Muscle layer of colon (tissue), 2 donors: Measurements from ENCODE around the gene GGCT.

Source experiments
- H3K27ac ChIP-seq: one replicate; pipeline ENCODE4 v1.7.0; 2013; ENCODE audit warnings: low read depth, mild to moderate bottlenecking, low read length, moderate library complexity
- H3K27me3 ChIP-seq, 2 donors: one replicate each; pipeline ENCODE4 v1.7.0; 2013; ENCODE audit warnings: low read length in 2 of 2, mild to moderate bottlenecking in 2 of 2; ENCODE audit not compliant: insufficient read depth in 2 of 2, control insufficient read depth in 1 of 2
- H3K36me3 ChIP-seq: one replicate; pipeline ENCODE4 v1.7.0; 2013; ENCODE audit warnings: mild to moderate bottlenecking, low read length; ENCODE audit not compliant: insufficient read depth
- H3K4me1 ChIP-seq: one replicate; pipeline ENCODE4 v1.7.0; 2013; ENCODE audit warnings: mild to moderate bottlenecking, low read length; ENCODE audit not compliant: insufficient read depth
- H3K4me3 ChIP-seq, 2 donors: one replicate each; pipeline ENCODE4 v1.7.0; 2013; ENCODE audit warnings: low read length in 2 of 2, low read depth in 1 of 2, mild to moderate bottlenecking in 1 of 2, moderate library complexity in 1 of 2
- H3K9ac ChIP-seq: one replicate; pipeline ENCODE4 v1.7.0; 2013; ENCODE audit warnings: low read length
- H3K9me3 ChIP-seq: one replicate; pipeline ENCODE4 v1.7.0; 2013; ENCODE audit warnings: mild to moderate bottlenecking, low read length
- donor health status: abdominal sarcoma.
- donor health status: Adenocarcinoma of cecum.

GGCT gene

DNA sequence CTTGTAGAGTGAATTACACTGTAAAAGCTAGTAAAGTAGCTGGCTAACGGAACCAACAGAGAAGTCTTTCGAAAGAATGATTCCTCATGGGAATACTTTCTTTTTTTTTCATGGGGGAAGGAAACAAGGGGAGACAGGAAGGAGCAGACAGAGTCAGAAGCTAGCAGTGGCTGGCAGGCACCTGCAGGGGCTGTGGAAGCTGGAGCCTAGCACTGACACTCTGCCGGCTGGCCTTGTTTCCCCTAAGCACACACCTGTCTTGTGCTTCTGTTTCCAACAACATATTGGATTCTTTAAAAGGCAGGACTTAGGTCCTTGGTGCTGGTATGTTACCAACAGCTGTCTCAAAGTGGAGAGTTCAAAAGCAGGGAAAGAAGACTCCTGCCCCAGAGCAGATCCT lies 50.7 kb downstream of the GGCT start:
- Histone ChIP-seq H3K27ac (no peak overlapping the region), H3K36me3 (peaks cover 40% of the 10 kb centered on the region)

GRCh38 chr7:30453016-30453415 lies 51.6 kb downstream of the GGCT start:
- Histone ChIP-seq H3K4me3 (no peak overlapping the region), H3K27ac (no peak overlapping the region), H3K4me1 (no peaks in the 10 kb centered on the region), H3K9me3 (no peaks in the 10 kb centered on the region), H3K27me3 (no peaks in the 10 kb centered on the region), H3K36me3 (peaks cover 40% of the 10 kb centered on the region), H3K9ac (no peak overlapping the region)

More for the DNA sequence above, 50.7 kb downstream of the GGCT start:
- Histone ChIP-seq H3K4me1 (peaks cover 4% of the 10 kb centered on the region), H3K9me3 (no peaks in the 10 kb centered on the region), H3K4me3 (no peak overlapping the region), H3K27me3 (no peaks in the 10 kb centered on the region), H3K9ac (no peak overlapping the region)

DNA sequence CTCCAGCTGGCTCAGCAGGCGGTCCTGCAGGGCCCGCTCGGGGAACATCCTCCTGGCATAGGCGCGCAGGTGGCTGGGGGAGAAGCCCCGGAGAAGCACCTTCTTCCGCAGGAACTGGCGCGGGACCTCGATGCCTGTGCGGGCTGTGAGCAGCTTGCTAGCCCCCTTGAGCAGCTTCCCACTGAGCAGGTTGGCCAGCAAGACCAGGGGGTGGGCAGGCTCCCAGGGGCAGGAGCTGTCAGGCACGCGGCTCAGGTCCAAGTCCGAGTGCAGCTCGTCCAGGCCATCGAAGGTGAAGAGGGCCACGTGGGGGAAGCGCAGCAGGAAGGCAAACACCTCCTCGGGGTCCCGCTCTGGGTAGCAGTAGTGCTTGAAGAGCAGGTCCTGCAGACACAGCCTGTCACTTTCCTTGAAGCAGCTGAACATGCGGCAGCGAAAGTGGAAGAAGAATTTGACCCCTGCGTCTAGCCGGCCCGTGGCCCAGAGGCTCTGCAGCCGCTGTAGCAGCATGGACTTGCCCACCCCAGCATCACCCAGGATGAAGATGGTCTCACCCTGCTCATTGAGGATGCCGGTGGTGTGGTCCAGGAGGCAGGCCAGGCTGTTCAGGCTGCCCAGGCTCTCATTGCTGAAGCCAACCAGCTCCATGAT lies 52.2 kb downstream of the GGCT start:
- no peaks in the 10 kb centered on the region for H3K4me1 ChIP-seq
- H3K9me3 ChIP-seq, result no peaks in the 10 kb centered on the region
- no peak overlapping the region for H3K27ac ChIP-seq
- no peaks in the 10 kb centered on the region for H3K27me3 ChIP-seq
- H3K4me3 ChIP-seq, result no peak overlapping the region
- peaks cover 36% of the 10 kb centered on the region for H3K36me3 ChIP-seq
- no peak overlapping the region for H3K9ac ChIP-seq

DNA sequence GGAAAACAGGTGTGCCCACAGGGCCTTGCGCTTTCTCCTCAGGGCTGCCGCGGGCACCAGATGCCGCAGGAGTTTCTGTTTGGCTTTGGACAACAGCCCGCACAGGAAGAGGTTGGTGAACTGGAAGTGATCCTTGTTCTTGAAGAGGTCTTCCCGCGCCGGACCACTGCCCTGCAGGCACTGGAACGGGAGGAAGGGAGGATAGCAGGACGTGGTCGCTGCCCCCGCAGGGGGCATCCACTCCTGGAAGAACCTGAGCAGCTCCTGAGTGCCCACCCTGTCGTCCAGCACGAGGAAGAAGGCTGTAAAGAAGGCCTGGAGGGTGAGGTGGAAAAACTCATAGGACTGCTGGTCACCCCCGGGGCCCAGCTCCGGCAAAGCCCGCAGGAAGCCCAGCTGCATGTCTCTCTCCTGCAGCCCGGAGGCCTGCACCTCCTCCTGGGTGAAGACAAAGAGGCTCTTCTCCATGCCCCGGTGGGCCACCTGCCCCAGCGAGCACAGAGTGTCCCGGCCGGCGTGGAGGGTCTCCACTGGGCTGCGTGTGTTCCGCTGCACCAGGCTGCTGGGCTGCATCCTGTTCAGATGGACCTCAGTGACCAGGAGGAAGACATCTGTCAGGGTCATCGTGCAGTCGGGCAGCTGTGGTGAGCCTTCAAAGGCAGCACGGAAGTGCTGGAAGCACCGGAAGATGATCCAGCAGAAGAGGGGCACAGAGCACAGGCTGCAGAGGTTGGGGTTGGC lies 52.9 kb downstream of the GGCT start:
- Histone ChIP-seq H3K4me3 (no peak overlapping the region), H3K27ac (no peak overlapping the region), H3K27me3 (no peaks in the 10 kb centered on the region), H3K9ac (no peak overlapping the region), H3K4me1 (no peaks in the 10 kb centered on the region), H3K36me3 (peaks cover 31% of the 10 kb centered on the region), H3K9me3 (no peaks in the 10 kb centered on the region)

GRCh38 chr7:30450983-30451497 lies 53.6 kb downstream of the GGCT start:
- Histone ChIP-seq H3K9me3 (no peaks in the 10 kb centered on the region), H3K4me1 (no peaks in the 10 kb centered on the region), H3K36me3 (peaks cover 30% of the 10 kb centered on the region), H3K4me3 (no peak overlapping the region), H3K9ac (no peak overlapping the region), H3K27ac (no peak overlapping the region), H3K27me3 (no peaks in the 10 kb centered on the region)

DNA sequence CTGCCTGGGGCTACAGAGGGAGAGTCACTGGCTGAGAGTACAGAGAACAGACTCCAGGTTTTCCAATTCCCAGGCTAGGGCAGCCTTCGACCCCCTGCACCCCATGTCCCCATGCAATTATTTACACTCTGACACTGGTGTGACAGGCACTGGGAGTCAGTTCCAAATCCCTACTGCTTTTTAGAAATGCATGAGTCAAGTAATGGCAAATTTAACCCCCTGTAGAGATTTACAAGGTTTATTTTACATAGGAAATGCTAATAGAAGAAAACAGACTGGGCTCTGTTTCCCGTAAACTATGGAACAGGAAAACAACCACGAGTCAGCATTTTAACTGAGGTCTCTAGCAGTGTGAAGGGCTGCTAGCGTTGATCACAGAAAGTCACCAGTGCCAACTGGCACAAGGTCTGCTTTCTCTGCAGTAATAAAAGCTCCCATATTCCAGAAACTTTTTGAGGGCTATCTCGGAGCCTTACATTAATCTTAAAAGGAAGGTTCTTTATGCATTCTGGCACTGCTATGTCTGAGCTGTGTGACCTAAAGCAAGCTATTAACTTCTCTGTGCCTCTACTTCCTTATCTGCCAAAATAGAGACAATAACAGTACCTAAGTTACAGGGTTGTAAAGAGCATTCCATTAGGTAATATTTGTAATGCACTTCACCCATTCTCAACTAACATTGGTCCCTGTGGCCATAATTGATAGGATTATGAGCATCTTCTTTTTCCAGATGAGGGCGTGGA lies 54.2 kb downstream of the GGCT start:
- peaks cover 28% of the 10 kb centered on the region for H3K36me3 ChIP-seq

GRCh38 chr7:30448461-30449189 lies 56.0 kb downstream of the GGCT start:
- H3K27me3 ChIP-seq, result no peaks in the 10 kb centered on the region
- peaks cover 17% of the 10 kb centered on the region for H3K36me3 ChIP-seq
- H3K9ac ChIP-seq, result no peak overlapping the region
- no peak overlapping the region for H3K27ac ChIP-seq
- H3K4me1 ChIP-seq, result no peaks in the 10 kb centered on the region
- no peaks in the 10 kb centered on the region for H3K9me3 ChIP-seq
- no peak overlapping the region for H3K4me3 ChIP-seq

More for the DNA sequence above, 54.2 kb downstream of the GGCT start:
- Histone ChIP-seq H3K4me3 (no peak overlapping the region), H3K9me3 (no peaks in the 10 kb centered on the region), H3K27ac (no peak overlapping the region), H3K9ac (no peak overlapping the region), H3K27me3 (no peaks in the 10 kb centered on the region), H3K4me1 (no peaks in the 10 kb centered on the region)

DNA sequence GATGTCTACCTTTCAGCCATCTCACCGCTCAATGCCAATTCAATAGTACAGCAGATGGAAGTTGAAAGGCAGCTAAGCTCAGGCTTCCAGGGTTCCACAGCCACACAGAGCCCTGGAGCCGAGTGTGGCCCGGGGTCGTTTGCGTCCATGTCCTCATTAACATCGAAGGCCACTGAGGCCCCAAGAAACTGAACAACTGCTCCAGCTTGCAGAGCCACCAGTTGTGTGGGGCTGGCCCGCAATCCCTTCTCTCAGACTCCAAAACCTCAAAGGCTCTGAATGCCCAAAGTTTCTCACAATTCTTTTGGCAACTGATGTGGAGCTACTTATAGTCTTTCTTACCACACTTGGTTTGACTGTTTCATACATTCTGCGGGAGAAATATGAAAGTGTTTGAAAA lies 57.2 kb downstream of the GGCT start:
- no peaks in the 10 kb centered on the region for H3K27me3 ChIP-seq
- H3K9ac ChIP-seq, result no peak overlapping the region
- peaks cover 17% of the 10 kb centered on the region for H3K36me3 ChIP-seq
- H3K4me3 ChIP-seq, result no peak overlapping the region
- H3K9me3 ChIP-seq, result no peaks in the 10 kb centered on the region
- H3K27ac ChIP-seq, result no peak overlapping the region
- H3K4me1 ChIP-seq, result no peaks in the 10 kb centered on the region
